H1 (cell line): ENCODE data around the gene ASIC2. TPM values are rescaled to one million over a fixed set of nuclear protein-coding genes. Genes with fewer than 3 reads are reported as not detected.

Experiments used
- BCL11A ChIP-seq, 2 experiments: IDR thresholded peaks; one replicate each; pipeline ENCODE4 v1.6.1; 2011; ENCODE audit warnings: low read depth in 2 of 2, low read length in 2 of 2, mild to moderate bottlenecking in 2 of 2
- CHD1 ChIP-seq: IDR thresholded peaks from 2 replicates; pipeline ENCODE4 v1.6.1; 2012; ENCODE audit warnings: low read depth, low read length, improper control_type of control experiment
- CHD7 ChIP-seq: fragments of 300-600 bp; sonication (generic); IDR thresholded peaks from 2 replicates; pipeline ENCODE4 v1.7.1; 2012; ENCODE audit warnings: low read length, moderate library complexity, mild to moderate bottlenecking, inconsistent platforms; ENCODE audit not compliant: insufficient replicate concordance
- GTF2F1 ChIP-seq: IDR thresholded peaks from 2 replicates; pipeline ENCODE4 v1.6.1; 2012; ENCODE audit warnings: low read depth, low read length, improper control_type of control experiment, borderline replicate concordance
- NRF1 ChIP-seq: IDR thresholded peaks from 2 replicates; pipeline ENCODE4 v1.6.1; 2011; ENCODE audit warnings: mild to moderate bottlenecking, low read depth, low read length, improper control_type of control experiment
- PHF8 ChIP-seq: fragments of 200-600 bp; sonication (generic); conservative IDR thresholded peaks from 2 replicates; pipeline ENCODE4 v1.7.1; 2012; ENCODE audit warnings: low read depth, mild to moderate bottlenecking, inconsistent platforms, low read length, moderate library complexity
- POLR2AphosphoS5 ChIP-seq: IDR thresholded peaks from 2 replicates; pipeline ENCODE4 v1.6.1; 2011; ENCODE audit warnings: low read depth, low read length
- SP1 ChIP-seq: IDR thresholded peaks from 2 replicates; pipeline ENCODE4 v1.6.1; 2011; ENCODE audit warnings: low read depth, low read length
- SRF ChIP-seq: IDR thresholded peaks from 2 replicates; pipeline ENCODE4 v1.6.1; 2011; ENCODE audit warnings: mild to moderate bottlenecking, low read depth, low read length, moderate library complexity
- TBP ChIP-seq: IDR thresholded peaks from 2 replicates; pipeline ENCODE4 v1.6.1; 2011; ENCODE audit warnings: low read depth, low read length, improper control_type of control experiment
- polyA plus RNA-seq, 7 experiments: library from polyadenylated mRNA; depleted of rRNA in 3 of 7; stranded (reverse) in 5 of 7; unstranded in 2 of 7; fragments of >200 nt in 5 of 7; fragments of 200-250 nt in 2 of 7; gene quantifications; 1 replicate in 5 of 7; 2 replicates in 1 of 7; 4 replicates in 1 of 7; pipeline versions ENCODE4 v1.2.1 to v1.2.3, GENCODE V29; 2011 to 2013; ENCODE audit warnings: missing spikeins in 2 of 7, mixed read lengths in 2 of 7
- total RNA-seq: library from RNA; stranded (reverse); fragmentation: NEBNext Ultra II Directional; extraction: Animal tissue kit (Norgen Biotek cat#: 25700); gene quantifications from 2 replicates; pipeline ENCODE4 v1.2.1, GENCODE V29; 2021

Gene ASIC2
- total and polyA plus RNA-seq, 2 of the 8 experiments (the other 6 are each of a cell fraction or from before 2014, with no cell fraction given), result 0.86 to 1.2 TPM

DNA sequence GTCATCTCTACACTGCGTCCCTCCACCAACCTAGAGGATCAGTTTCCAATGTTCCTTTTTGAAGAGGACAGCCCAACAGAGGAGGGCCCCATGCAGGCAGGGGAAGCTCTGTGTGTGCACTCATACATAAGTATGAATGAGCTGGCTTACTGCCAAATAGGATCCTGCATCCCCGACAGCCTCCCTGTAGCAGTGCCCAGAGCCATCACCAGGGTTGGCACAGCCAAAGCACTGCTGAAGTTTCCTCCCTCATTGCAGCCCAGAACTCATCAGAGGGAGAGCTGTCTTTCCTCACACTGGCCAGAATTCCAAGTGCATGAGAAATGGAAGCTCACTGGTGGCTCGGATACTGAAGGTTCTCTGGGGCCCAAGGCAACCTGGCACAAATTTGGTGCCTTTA, 114.4 kb downstream of the ASIC2 start (continued):
- TF ChIP-seq CHD7 (no peak), SP1 (no peak), NRF1 (no peak), PHF8 (no peak), BCL11A (IDR thresholded peaks at IDR 0.05; ENCODE audit: low read depth in 2 of 2, low read length in 2 of 2) (no peak), CHD1 (no peak), TBP (no peak), POLR2AphosphoS5 (no peak), SRF (no peak), GTF2F1 (no peak)
